ENCODE data around the gene ADCY2. TPM values are rescaled to one million over a fixed set of nuclear protein-coding genes. Genes with fewer than 3 reads are reported as not detected.

ADCY2 gene
- polyA plus RNA-seq, 1 of the 3 experiments (the other 2 are of a cell fraction): not detected

DNA sequence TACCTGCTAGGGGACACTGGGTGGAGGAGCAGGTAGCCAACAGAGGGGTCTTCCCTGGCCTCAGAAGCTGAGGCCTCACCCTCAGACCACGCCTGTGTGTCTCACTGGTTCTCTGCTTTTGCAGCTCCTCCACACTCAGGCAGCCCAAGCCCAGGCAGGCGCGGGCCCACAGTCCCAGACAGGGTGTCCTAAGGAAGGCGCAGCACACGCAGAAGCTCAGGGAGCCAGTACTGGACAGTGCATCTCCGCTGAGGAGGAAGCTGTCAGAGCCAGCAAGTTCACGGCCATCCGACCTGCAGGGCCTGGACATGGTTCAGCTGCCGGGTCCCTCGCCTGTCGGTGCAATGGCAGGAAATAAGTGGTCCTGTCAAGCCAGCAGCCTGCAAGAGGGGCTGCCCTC, 429.7 kb downstream of the ADCY2 start:
- CTCF ChIA-PET: interaction anchor here (1.5 kb wide), 1 partner anchor 9 kb away, joined by 8 read pairs; no protein-coding TSS in a partner anchor

More for the DNA sequence above, 429.7 kb downstream of the ADCY2 start:
- H3K27ac ChIP-seq (ENCODE audit: low read depth in 2 of 2, low read length in 1 of 2): no peak overlapping the region
- TF ChIP-seq SIN3A (IDR thresholded peaks at IDR 0.05; ENCODE audit: borderline replicate concordance, low read depth, low read length) (no peak), GATA2 (CRISPR knock-in tag; IDR thresholded peaks at IDR 0.05) (no peak), SMC3 (IDR thresholded peaks at IDR 0.05; ENCODE audit: low read depth, low read length) (no peak), FOSL2 (IDR thresholded peaks at IDR 0.05; ENCODE audit: borderline replicate concordance, low read depth) (no peak), TAF1 (IDR thresholded peaks at IDR 0.05; ENCODE audit: borderline replicate concordance, low read depth, low read length) (no peak), EZH2phosphoT487 (IDR thresholded peaks at IDR 0.05; ENCODE audit: borderline replicate concordance, low read depth) (no peak), ELF1 (IDR thresholded peaks at IDR 0.05) (no peak), EP300 (IDR thresholded peaks at IDR 0.05; ENCODE audit: borderline replicate concordance in 1 of 2, low read depth in 1 of 2, low read length in 1 of 2) (no peak), YY1 (IDR thresholded peaks at IDR 0.05; ENCODE audit: low read depth) (no peak), RAD21 (IDR thresholded peaks at IDR 0.05; ENCODE audit: low read length) (no peak)
- TF ChIP-seq, protein P1, sequence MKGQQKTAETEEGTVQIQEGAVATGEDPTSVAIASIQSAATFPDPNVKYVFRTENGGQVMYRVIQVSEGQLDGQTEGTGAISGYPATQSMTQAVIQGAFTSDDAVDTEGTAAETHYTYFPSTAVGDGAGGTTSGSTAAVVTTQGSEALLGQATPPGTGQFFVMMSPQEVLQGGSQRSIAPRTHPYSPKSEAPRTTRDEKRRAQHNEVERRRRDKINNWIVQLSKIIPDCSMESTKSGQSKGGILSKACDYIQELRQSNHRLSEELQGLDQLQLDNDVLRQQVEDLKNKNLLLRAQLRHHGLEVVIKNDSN (IDR thresholded peaks at IDR 0.05; ENCODE audit: borderline replicate concordance, low read depth): no peak
- TF ChIP-seq, protein P2, sequence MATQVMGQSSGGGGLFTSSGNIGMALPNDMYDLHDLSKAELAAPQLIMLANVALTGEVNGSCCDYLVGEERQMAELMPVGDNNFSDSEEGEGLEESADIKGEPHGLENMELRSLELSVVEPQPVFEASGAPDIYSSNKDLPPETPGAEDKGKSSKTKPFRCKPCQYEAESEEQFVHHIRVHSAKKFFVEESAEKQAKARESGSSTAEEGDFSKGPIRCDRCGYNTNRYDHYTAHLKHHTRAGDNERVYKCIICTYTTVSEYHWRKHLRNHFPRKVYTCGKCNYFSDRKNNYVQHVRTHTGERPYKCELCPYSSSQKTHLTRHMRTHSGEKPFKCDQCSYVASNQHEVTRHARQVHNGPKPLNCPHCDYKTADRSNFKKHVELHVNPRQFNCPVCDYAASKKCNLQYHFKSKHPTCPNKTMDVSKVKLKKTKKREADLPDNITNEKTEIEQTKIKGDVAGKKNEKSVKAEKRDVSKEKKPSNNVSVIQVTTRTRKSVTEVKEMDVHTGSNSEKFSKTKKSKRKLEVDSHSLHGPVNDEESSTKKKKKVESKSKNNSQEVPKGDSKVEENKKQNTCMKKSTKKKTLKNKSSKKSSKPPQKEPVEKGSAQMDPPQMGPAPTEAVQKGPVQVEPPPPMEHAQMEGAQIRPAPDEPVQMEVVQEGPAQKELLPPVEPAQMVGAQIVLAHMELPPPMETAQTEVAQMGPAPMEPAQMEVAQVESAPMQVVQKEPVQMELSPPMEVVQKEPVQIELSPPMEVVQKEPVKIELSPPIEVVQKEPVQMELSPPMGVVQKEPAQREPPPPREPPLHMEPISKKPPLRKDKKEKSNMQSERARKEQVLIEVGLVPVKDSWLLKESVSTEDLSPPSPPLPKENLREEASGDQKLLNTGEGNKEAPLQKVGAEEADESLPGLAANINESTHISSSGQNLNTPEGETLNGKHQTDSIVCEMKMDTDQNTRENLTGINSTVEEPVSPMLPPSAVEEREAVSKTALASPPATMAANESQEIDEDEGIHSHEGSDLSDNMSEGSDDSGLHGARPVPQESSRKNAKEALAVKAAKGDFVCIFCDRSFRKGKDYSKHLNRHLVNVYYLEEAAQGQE (IDR thresholded peaks at IDR 0.05; ENCODE audit: low read depth, low read length): no peak
- TF ChIP-seq, protein P3, sequence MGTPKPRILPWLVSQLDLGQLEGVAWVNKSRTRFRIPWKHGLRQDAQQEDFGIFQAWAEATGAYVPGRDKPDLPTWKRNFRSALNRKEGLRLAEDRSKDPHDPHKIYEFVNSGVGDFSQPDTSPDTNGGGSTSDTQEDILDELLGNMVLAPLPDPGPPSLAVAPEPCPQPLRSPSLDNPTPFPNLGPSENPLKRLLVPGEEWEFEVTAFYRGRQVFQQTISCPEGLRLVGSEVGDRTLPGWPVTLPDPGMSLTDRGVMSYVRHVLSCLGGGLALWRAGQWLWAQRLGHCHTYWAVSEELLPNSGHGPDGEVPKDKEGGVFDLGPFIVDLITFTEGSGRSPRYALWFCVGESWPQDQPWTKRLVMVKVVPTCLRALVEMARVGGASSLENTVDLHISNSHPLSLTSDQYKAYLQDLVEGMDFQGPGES (IDR thresholded peaks at IDR 0.05; ENCODE audit: low read depth, low read length): no peak
- TF ChIP-seq, protein P4, sequence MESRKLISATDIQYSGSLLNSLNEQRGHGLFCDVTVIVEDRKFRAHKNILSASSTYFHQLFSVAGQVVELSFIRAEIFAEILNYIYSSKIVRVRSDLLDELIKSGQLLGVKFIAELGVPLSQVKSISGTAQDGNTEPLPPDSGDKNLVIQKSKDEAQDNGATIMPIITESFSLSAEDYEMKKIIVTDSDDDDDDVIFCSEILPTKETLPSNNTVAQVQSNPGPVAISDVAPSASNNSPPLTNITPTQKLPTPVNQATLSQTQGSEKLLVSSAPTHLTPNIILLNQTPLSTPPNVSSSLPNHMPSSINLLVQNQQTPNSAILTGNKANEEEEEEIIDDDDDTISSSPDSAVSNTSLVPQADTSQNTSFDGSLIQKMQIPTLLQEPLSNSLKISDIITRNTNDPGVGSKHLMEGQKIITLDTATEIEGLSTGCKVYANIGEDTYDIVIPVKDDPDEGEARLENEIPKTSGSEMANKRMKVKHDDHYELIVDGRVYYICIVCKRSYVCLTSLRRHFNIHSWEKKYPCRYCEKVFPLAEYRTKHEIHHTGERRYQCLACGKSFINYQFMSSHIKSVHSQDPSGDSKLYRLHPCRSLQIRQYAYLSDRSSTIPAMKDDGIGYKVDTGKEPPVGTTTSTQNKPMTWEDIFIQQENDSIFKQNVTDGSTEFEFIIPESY (IDR thresholded peaks at IDR 0.05; ENCODE audit: borderline replicate concordance, low read depth): no peak
- no peak overlapping the region for H3K4me2 ChIP-seq
- H3K9ac ChIP-seq: no peak overlapping the region
- no peaks in the 10 kb centered on the region for H3K79me2 ChIP-seq (ENCODE audit: insufficient read depth)
- no peak for DNase-seq
- H2AFZ ChIP-seq (ENCODE audit: low read depth): no peak overlapping the region
- POLR2A ChIA-PET: no interaction called here
- peaks cover 38% of the 10 kb centered on the region; the same call in 1 of the 2 replicates for H3K27me3 ChIP-seq (ENCODE audit: insufficient read depth)
- no peaks in the 10 kb centered on the region for H3K9me3 ChIP-seq
- no peaks in the 10 kb centered on the region for H3K9me2 ChIP-seq
- no peak overlapping the region for H3K4me3 ChIP-seq (ENCODE audit: low read depth in 2 of 2, low read length in 1 of 2)
- H3F3A ChIP-seq (replicated peaks; ENCODE audit: insufficient read depth): no peaks in the 10 kb centered on the region
- peaks cover 0 to 2% of the 10 kb centered on the region in 2 experiments; a peak in 1 of 4 replicates for H3K4me1 ChIP-seq (ENCODE audit: control insufficient read depth in 1 of 2, insufficient read depth in 2 of 2, low read depth in 1 of 2, low read length in 1 of 2)
- 30% methylated on average over 6 of the region's 11 CpGs for WGBS (ENCODE audit: low lambda C conversion rate)
- H3K36me3 ChIP-seq (replicated peaks in 1 of 2; ENCODE audit: control insufficient read depth in 1 of 2, insufficient read depth in 2 of 2, low read length in 1 of 2): no peaks in the 10 kb centered on the region
- no peaks in the 10 kb centered on the region for H4K20me1 ChIP-seq (ENCODE audit: insufficient read depth)

All from SK-N-SH (cell line).